Mesendoderm (in vitro differentiated cells): Measurements from ENCODE around the gene CD248.

Source experiments
- DNase-seq: peaks from one replicate; pipeline ENCODE4 v3.0.0; 2013
- H2AK5ac ChIP-seq: 2 replicates; pipeline ENCODE4 v1.6.1; 2013; ENCODE audit warnings: low read length, inconsistent platforms
- H2BK120ac ChIP-seq: 2 replicates; pipeline ENCODE4 v1.6.1; 2013; ENCODE audit warnings: low read depth, mild to moderate bottlenecking, low read length, moderate library complexity, mixed read lengths
- H2BK15ac ChIP-seq: replicated peaks from 2 replicates; pipeline ENCODE4 v1.6.1; 2013; ENCODE audit warnings: low read depth, mild to moderate bottlenecking, moderate library complexity
- H2BK5ac ChIP-seq: 2 replicates; pipeline ENCODE4 v1.6.1; 2013; ENCODE audit warnings: low read length, inconsistent platforms
- H3K18ac ChIP-seq: 2 replicates; pipeline ENCODE4 v1.6.1; 2013; ENCODE audit warnings: mild to moderate bottlenecking, low read length, mixed read lengths
- H3K23ac ChIP-seq: one replicate; pipeline ENCODE4 v1.6.1; 2013; ENCODE audit warnings: low read length
- H3K27ac ChIP-seq: 2 replicates; pipeline ENCODE4 v1.5.1; 2013; ENCODE audit warnings: low read depth, mild to moderate bottlenecking, inconsistent platforms, low read length, moderate library complexity
- H3K27me3 ChIP-seq: 2 replicates; pipeline ENCODE4 v1.6.1; 2013; ENCODE audit warnings: low read length, control low read depth, mild to moderate bottlenecking, inconsistent platforms; ENCODE audit not compliant: insufficient read depth, poor library complexity
- H3K36me3 ChIP-seq: 2 replicates; pipeline ENCODE4 v1.6.1; 2013; ENCODE audit warnings: low read length, inconsistent platforms; ENCODE audit not compliant: control insufficient read depth, insufficient read depth
- H3K4ac ChIP-seq: one replicate; pipeline ENCODE4 v1.6.1; 2013; ENCODE audit warnings: low read depth, mild to moderate bottlenecking, low read length, moderate library complexity
- H3K4me1 ChIP-seq: 2 replicates; pipeline ENCODE4 v1.6.1; 2013; ENCODE audit warnings: low read depth, low read length, inconsistent platforms; ENCODE audit not compliant: control insufficient read depth
- H3K4me2 ChIP-seq: 2 replicates; pipeline ENCODE4 v1.6.1; 2013; ENCODE audit warnings: low read length
- H3K4me3 ChIP-seq: 2 replicates; pipeline ENCODE4 v1.5.1; 2013; ENCODE audit warnings: mild to moderate bottlenecking, low read length
- H3K56ac ChIP-seq: one replicate; pipeline ENCODE4 v1.6.1; 2013; ENCODE audit warnings: low read length
- H3K79me1 ChIP-seq: 2 replicates; pipeline ENCODE4 v1.6.1; 2013; ENCODE audit warnings: low read length, inconsistent platforms
- H3K79me2 ChIP-seq: 2 replicates; pipeline ENCODE4 v1.6.1; 2013; ENCODE audit warnings: mild to moderate bottlenecking, low read length; ENCODE audit not compliant: control insufficient read depth, insufficient read depth
- H3K9ac ChIP-seq: 2 replicates; pipeline ENCODE4 v1.6.1; 2013; ENCODE audit warnings: low read length, inconsistent platforms
- H4K5ac ChIP-seq: one replicate; pipeline ENCODE4 v1.6.1; 2013; ENCODE audit warnings: low read length
- H4K8ac ChIP-seq: one replicate; pipeline ENCODE4 v1.6.1; 2013; ENCODE audit warnings: low read depth, mild to moderate bottlenecking, control low read depth, low read length, moderate library complexity
- WGBS: extraction: QIAGEN DNeasy Blood & Tissue Kit; methylation state at CpG from one replicate; pipeline ENCODE4 v1.1.7; 2013; ENCODE audit warnings: low lambda C conversion rate, missing lambda C conversion rate; ENCODE audit not compliant: insufficient coverage; ENCODE audit errors: extremely low coverage; 5-methylcytosine and 5-hydroxymethylcytosine counted together

CD248 gene

GRCh38 chr11:66330931-66331330 is 14.1 kb upstream of the CD248 start:
- Histone ChIP-seq H3K4ac (no peak overlapping the region), H3K27me3 (no peaks in the 10 kb centered on the region), H3K36me3 (no peaks in the 10 kb centered on the region), H3K18ac (no peak overlapping the region), H3K4me1 (peaks cover 6% of the 10 kb centered on the region), H3K4me3 (no peak overlapping the region), H4K8ac (no peak overlapping the region), H2AK5ac (no peak overlapping the region), H4K5ac (no peak overlapping the region), H3K23ac (no peak overlapping the region), H3K9ac (no peak overlapping the region), H2BK120ac (no peak overlapping the region), H3K79me1 (no peaks in the 10 kb centered on the region), H3K27ac (no peak overlapping the region), H3K79me2 (no peaks in the 10 kb centered on the region), H3K56ac (no peak overlapping the region), H3K4me2 (no peak overlapping the region), H2BK5ac (no peak overlapping the region), H2BK15ac (no peak overlapping the region)
- no peak for DNase-seq
- no CpG with 5 or more reads among the region's 10 CpGs for WGBS

- Histone ChIP-seq H3K18ac (no peak overlapping the region), H3K79me1 (no peaks in the 10 kb centered on the region), H3K4me3 (no peak overlapping the region), H3K9ac (no peak overlapping the region), H4K8ac (no peak overlapping the region), H3K27ac (no peak overlapping the region), H3K27me3 (no peaks in the 10 kb centered on the region), H3K36me3 (no peaks in the 10 kb centered on the region), H3K56ac (no peak overlapping the region), H2BK120ac (no peak overlapping the region), H3K4me2 (no peak overlapping the region), H3K4me1 (peaks cover 8% of the 10 kb centered on the region), H2BK15ac (no peak overlapping the region), H2BK5ac (no peak overlapping the region), H3K4ac (no peak overlapping the region), H2AK5ac (no peak overlapping the region), H3K23ac (no peak overlapping the region), H4K5ac (no peak overlapping the region), H3K79me2 (no peaks in the 10 kb centered on the region)
- no CpG with 5 or more reads among the region's 3 CpGs for WGBS
- no peak for DNase-seq
Observed at GRCh38 chr11:66329165-66329673, 12.4 kb upstream of the CD248 start.

- no peak overlapping the region for H3K4ac ChIP-seq
- no peak overlapping the region for H2BK120ac ChIP-seq
- no peak overlapping the region for H2AK5ac ChIP-seq
- no peaks in the 10 kb centered on the region for H3K79me2 ChIP-seq
- H3K18ac ChIP-seq = no peak overlapping the region
- peak overlapping the region; percentile 81 for H3K56ac ChIP-seq
- peak overlapping the region; percentile 2 for H3K27ac ChIP-seq
- H3K4me3 ChIP-seq = no peak overlapping the region
- peak; percentile 93 for DNase-seq
- H2BK5ac ChIP-seq = peak overlapping the region; percentile 43
- no peaks in the 10 kb centered on the region for H3K27me3 ChIP-seq
- no peak overlapping the region for H4K8ac ChIP-seq
- no CpG with 5 or more reads among the region's 19 CpGs for WGBS
- no peak overlapping the region for H4K5ac ChIP-seq
- no peaks in the 10 kb centered on the region for H3K36me3 ChIP-seq
- peak overlapping the region; percentile 50 for H3K9ac ChIP-seq
- H3K23ac ChIP-seq = no peak overlapping the region
- H3K79me1 ChIP-seq = no peaks in the 10 kb centered on the region
- H3K4me1 ChIP-seq = peaks cover 8% of the 10 kb centered on the region
- H3K4me2 ChIP-seq = peak overlapping the region; percentile 14
- H2BK15ac ChIP-seq = no peak overlapping the region
Observed at GRCh38 chr11:66328302-66329144, 11.7 kb upstream of the CD248 start.

GRCh38 chr11:66328031-66328301 is 11.1 kb upstream of the CD248 start:
- no CpG with 5 or more reads among the region's 3 CpGs for WGBS
- no peak overlapping the region for H2BK5ac ChIP-seq
- H3K27me3 ChIP-seq = no peaks in the 10 kb centered on the region
- no peak overlapping the region for H3K9ac ChIP-seq
- H2AK5ac ChIP-seq = peak overlapping the region; percentile 93
- no peak overlapping the region for H3K4me2 ChIP-seq
- no peak overlapping the region for H2BK120ac ChIP-seq
- H4K5ac ChIP-seq = no peak overlapping the region
- no peaks in the 10 kb centered on the region for H3K79me2 ChIP-seq
- no peak overlapping the region for H3K4me3 ChIP-seq
- no peaks in the 10 kb centered on the region for H3K79me1 ChIP-seq
- H3K56ac ChIP-seq = peak overlapping the region; percentile 72
- no peak overlapping the region for H3K23ac ChIP-seq
- no peak overlapping the region for H3K27ac ChIP-seq
- no peak overlapping the region for H4K8ac ChIP-seq
- H3K36me3 ChIP-seq = no peaks in the 10 kb centered on the region
- H3K18ac ChIP-seq = no peak overlapping the region
- no peak for DNase-seq
- no peak overlapping the region for H2BK15ac ChIP-seq
- peaks cover 8% of the 10 kb centered on the region for H3K4me1 ChIP-seq
- no peak overlapping the region for H3K4ac ChIP-seq

- H3K4me1 ChIP-seq = peaks cover 8% of the 10 kb centered on the region
- no peak overlapping the region for H2BK15ac ChIP-seq
- H3K4me3 ChIP-seq = no peak overlapping the region
Observed at GRCh38 chr11:66327171-66328030, 10.6 kb upstream of the CD248 start.

More at GRCh38 chr11:66327171-66328030, 10.6 kb upstream of the CD248 start:
- no peaks in the 10 kb centered on the region for H3K79me1 ChIP-seq
- H2AK5ac ChIP-seq = peak overlapping the region; percentile 93
- peak overlapping the region; percentile 45 for H2BK5ac ChIP-seq
- peak overlapping the region; percentile 6 for H3K9ac ChIP-seq
- H4K5ac ChIP-seq = no peak overlapping the region
- no peak overlapping the region for H3K27ac ChIP-seq
- no peaks in the 10 kb centered on the region for H3K36me3 ChIP-seq
- peak overlapping the region; percentile 5 for H3K18ac ChIP-seq
- no peaks in the 10 kb centered on the region for H3K27me3 ChIP-seq
- no peak overlapping the region for H3K23ac ChIP-seq
- WGBS = no CpG with 5 or more reads among the region's 10 CpGs
- peak overlapping the region; percentile 72 for H3K56ac ChIP-seq
- DNase-seq = peak; percentile 67
- H3K4me2 ChIP-seq = no peak overlapping the region
- peak overlapping the region; percentile 11 for H3K4ac ChIP-seq
- no peaks in the 10 kb centered on the region for H3K79me2 ChIP-seq
- H2BK120ac ChIP-seq = no peak overlapping the region
- H4K8ac ChIP-seq = no peak overlapping the region
